Cardiac muscle cell (in vitro differentiated cells and primary cell): ENCODE results near the gene TRIM44. TPM values are rescaled to one million over a fixed set of nuclear protein-coding genes. Genes with fewer than 3 reads are reported as not detected.

Experiments used
- DNase-seq, 2 donors: peaks; one replicate each; pipeline versions ENCODE4 v3.0.0 to v3.0.0-alpha.2; 2010 to 2017; ENCODE audit warnings: low read depth in 1 of 2, low spot score in 1 of 2
- H3K27ac ChIP-seq: fragments of 200-600 bp; sonication (generic); 2 replicates; pipeline ENCODE4 v1.5.1; 2016
- H3K27me3 ChIP-seq: fragments of 200-600 bp; sonication (generic); 2 replicates; pipeline ENCODE4 v1.6.0; 2016; ENCODE audit warnings: control low read depth
- H3K36me3 ChIP-seq: fragments of 200-600 bp; sonication (generic); 2 replicates; pipeline ENCODE4 v1.5.1; 2016; ENCODE audit warnings: control low read depth
- H3K4me1 ChIP-seq: fragments of 200-600 bp; sonication (generic); 2 replicates; pipeline ENCODE4 v1.8.1; 2017; ENCODE audit warnings: low read depth, mild to moderate bottlenecking, mixed run types
- H3K4me3 ChIP-seq: fragments of 200-600 bp; sonication (generic); 2 replicates; pipeline ENCODE4 v1.5.1; 2016; ENCODE audit warnings: mild to moderate bottlenecking
- H3K9me3 ChIP-seq: fragments of 200-600 bp; sonication (generic); 2 replicates; pipeline ENCODE4 v1.5.1; 2017; ENCODE audit warnings: low read depth, mild to moderate bottlenecking, control low read depth
- polyA plus RNA-seq: library from polyadenylated mRNA; unstranded; fragments of >200 nt; fragmentation: Nextera tagmentation; extraction: Ambion mirVana; gene quantifications from 2 replicates; pipeline ENCODE4 v1.2.1, GENCODE V29; 2016
- total RNA-seq: library from RNA; depleted of rRNA; stranded (reverse); fragments of >200 nt; gene quantifications from 2 replicates; pipeline ENCODE4 v1.2.3, GENCODE V29; 2016
- TF ChIP-seq, protein P1 (sequence below): IDR thresholded peaks from 2 replicates; pipeline ENCODE4 v1.5.1; 2012; ENCODE audit warnings: low read depth, mild to moderate bottlenecking, low read length

Gene TRIM44
- total and polyA plus RNA-seq, 2 experiments from 2014 or later = 19.2 to 45.7 TPM

DNA sequence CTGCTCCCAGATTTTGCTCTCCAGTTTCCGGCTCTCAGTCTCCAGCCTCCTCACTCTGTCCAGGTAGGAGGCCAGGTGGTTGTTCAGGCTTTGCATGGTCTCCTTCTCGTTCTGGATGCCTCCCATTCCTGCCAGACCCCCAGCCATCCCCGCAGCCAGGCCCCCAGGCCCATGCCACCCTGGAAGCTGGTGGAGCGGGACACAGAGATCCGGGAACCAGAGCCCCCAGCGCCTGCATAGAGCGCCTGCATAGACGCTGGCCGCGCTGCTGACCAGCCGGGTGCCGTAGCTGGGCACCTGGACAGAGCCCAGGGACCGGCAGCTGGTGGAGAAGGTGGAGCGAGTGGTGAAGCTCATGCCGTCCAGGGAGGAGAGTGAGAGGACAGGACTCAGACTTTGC lies 198.6 kb downstream of the TRIM44 start:
- TF ChIP-seq, protein P1, sequence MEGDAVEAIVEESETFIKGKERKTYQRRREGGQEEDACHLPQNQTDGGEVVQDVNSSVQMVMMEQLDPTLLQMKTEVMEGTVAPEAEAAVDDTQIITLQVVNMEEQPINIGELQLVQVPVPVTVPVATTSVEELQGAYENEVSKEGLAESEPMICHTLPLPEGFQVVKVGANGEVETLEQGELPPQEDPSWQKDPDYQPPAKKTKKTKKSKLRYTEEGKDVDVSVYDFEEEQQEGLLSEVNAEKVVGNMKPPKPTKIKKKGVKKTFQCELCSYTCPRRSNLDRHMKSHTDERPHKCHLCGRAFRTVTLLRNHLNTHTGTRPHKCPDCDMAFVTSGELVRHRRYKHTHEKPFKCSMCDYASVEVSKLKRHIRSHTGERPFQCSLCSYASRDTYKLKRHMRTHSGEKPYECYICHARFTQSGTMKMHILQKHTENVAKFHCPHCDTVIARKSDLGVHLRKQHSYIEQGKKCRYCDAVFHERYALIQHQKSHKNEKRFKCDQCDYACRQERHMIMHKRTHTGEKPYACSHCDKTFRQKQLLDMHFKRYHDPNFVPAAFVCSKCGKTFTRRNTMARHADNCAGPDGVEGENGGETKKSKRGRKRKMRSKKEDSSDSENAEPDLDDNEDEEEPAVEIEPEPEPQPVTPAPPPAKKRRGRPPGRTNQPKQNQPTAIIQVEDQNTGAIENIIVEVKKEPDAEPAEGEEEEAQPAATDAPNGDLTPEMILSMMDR = no peak
- Histone ChIP-seq H3K27ac (no peak overlapping the region), H3K4me3 (no peak overlapping the region), H3K9me3 (no peaks in the 10 kb centered on the region), H3K27me3 (no peaks in the 10 kb centered on the region), H3K4me1 (no peaks in the 10 kb centered on the region), H3K36me3 (no peaks in the 10 kb centered on the region)
- DNase-seq = no peak

DNA sequence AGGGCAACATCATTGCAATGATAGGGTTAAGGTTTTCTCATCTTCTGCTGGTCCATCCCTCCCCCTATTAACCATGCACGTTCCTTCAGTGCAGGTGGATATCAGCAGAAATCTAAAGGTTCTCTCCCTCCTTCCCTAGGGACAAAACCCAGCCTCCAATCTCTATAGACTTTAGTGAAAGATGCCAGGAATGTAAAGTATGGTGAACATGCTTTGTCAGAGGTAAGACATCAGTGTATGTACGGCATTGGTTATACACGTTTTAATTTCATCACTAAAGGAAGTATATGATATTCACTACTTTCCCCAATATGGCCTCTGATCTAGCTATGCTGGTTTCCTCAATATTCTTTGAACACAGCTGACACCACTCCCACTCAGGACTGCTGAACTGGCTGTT lies 200.1 kb downstream of the TRIM44 start:
- H3K36me3 ChIP-seq = no peaks in the 10 kb centered on the region
- no peaks in the 10 kb centered on the region for H3K9me3 ChIP-seq
- no peak overlapping the region for H3K27ac ChIP-seq
- no peak for DNase-seq
- TF ChIP-seq, protein P1 = no peak
- no peaks in the 10 kb centered on the region for H3K4me1 ChIP-seq
- H3K27me3 ChIP-seq = no peaks in the 10 kb centered on the region
- H3K4me3 ChIP-seq = no peak overlapping the region

GRCh38 chr11:35864131-35864530 lies 201.6 kb downstream of the TRIM44 start:
- H3K27ac ChIP-seq = no peak overlapping the region
- TF ChIP-seq, protein P1 = no peak
- H3K4me3 ChIP-seq = no peak overlapping the region
- no peaks in the 10 kb centered on the region for H3K27me3 ChIP-seq
- DNase-seq = no peak
- no peaks in the 10 kb centered on the region for H3K4me1 ChIP-seq
- no peaks in the 10 kb centered on the region for H3K9me3 ChIP-seq
- H3K36me3 ChIP-seq = no peaks in the 10 kb centered on the region

DNA sequence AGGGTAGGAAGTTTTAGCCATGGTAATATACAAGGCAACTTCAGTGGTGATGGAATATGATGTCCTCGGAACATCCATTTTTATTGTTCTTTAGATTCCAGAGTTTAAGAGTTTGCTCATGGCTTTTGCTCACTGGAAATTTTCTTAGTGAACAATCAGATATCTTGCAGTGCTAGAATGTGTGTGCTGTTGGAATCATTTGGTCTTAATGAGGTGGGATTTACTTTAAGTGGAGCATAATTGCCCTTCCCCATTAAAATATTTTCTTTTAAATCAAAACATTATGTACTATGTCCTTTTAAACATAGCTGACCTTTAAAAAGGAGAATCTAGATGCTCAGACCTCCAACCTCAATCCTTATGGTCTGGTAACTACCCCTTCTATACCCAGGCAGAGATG lies 204.0 kb downstream of the TRIM44 start:
- Histone ChIP-seq H3K4me1 (no peaks in the 10 kb centered on the region), H3K27me3 (no peaks in the 10 kb centered on the region), H3K9me3 (no peaks in the 10 kb centered on the region), H3K27ac (no peak overlapping the region), H3K4me3 (no peak overlapping the region), H3K36me3 (no peaks in the 10 kb centered on the region)
- TF ChIP-seq, protein P1 = no peak
- DNase-seq = no peak

Other genes with a start within 250 kb of the TRIM44 start
- gene SLC1A2, start 243.2 kb upstream of the TRIM44 start, total RNA-seq = 0.92 and 1.3 TPM in 2 replicates
- 0.76 and 1.4 TPM in 2 replicates for gene SLC1A2, start 243.2 kb upstream of the TRIM44 start, polyA plus RNA-seq
- 0.35 and 0.77 TPM in 2 replicates for gene PAMR1, start 137.2 kb upstream of the TRIM44 start, total RNA-seq
- gene PAMR1, start 137.2 kb upstream of the TRIM44 start, polyA plus RNA-seq = 0.15 TPM in 1 of 2 replicates, not detected in the other
- gene FJX1, start 44.3 kb upstream of the TRIM44 start, total RNA-seq = 4.1 and 6.1 TPM in 2 replicates
- 1.7 and 5.4 TPM in 2 replicates for gene FJX1, start 44.3 kb upstream of the TRIM44 start, polyA plus RNA-seq